Epithelial cell of esophagus (primary cell): Measurements from ENCODE around the gene COLGALT1.

Source experiments
- DNase-seq: peaks from one replicate; pipeline ENCODE4 v3.0.0; 2010; ENCODE audit warnings: low read depth
- H3K4me3 ChIP-seq: 2 replicates; pipeline ENCODE4 v1.5.1; 2011; ENCODE audit warnings: mild to moderate bottlenecking, low read length, control low read depth
- CTCF ChIP-seq: IDR thresholded peaks from 2 replicates; pipeline ENCODE4 v1.5.1; 2011; ENCODE audit warnings: low read depth, mild to moderate bottlenecking, low read length, control low read depth, inconsistent platforms; ENCODE audit not compliant: insufficient read depth; ENCODE audit errors: missing control alignments

Gene COLGALT1

GRCh38 chr19:17534767-17535166, 20.7 kb upstream of the COLGALT1 start:
- H3K4me3 ChIP-seq, result no peak overlapping the region
- no peak for TF ChIP-seq CTCF
- no peak for DNase-seq

GRCh38 chr19:17536955-17537354, 18.5 kb upstream of the COLGALT1 start:
- no peak overlapping the region for H3K4me3 ChIP-seq
- TF ChIP-seq CTCF, result no peak
- no peak for DNase-seq

- no peak for TF ChIP-seq CTCF
- H3K4me3 ChIP-seq, result peak overlapping the region; percentile 34
- DNase-seq, result no peak
These were observed 16.7 kb upstream of the COLGALT1 start for GRCh38 chr19:17538684-17539237.

- H3K4me3 ChIP-seq, result peak overlapping the region; percentile 34
- TF ChIP-seq CTCF, result no peak
- peak; percentile 93 for DNase-seq
These were observed 16.0 kb upstream of the COLGALT1 start for GRCh38 chr19:17539238-17540117.

GRCh38 chr19:17540174-17540573, 15.3 kb upstream of the COLGALT1 start:
- no peak for TF ChIP-seq CTCF
- H3K4me3 ChIP-seq, result no peak overlapping the region
- DNase-seq, result no peak

GRCh38 chr19:17541184-17541759, 14.2 kb upstream of the COLGALT1 start:
- no peak overlapping the region for H3K4me3 ChIP-seq
- TF ChIP-seq CTCF, result no peak
- no peak for DNase-seq
